ENCODE measurements around the gene LRATD1.

- no peak for TF ChIP-seq CTCF (IDR thresholded peaks at IDR 0.05)
- no peak for TF ChIP-seq POLR2A (IDR thresholded peaks at IDR 0.05)
Observed at GRCh38 chr2:14642499-14642898, 10.0 kb downstream of the LRATD1 start.
